Subcutaneous adipose tissue (tissue), 4 donors: ENCODE data around the gene CNST. TPM values are rescaled to one million over a fixed set of nuclear protein-coding genes. Genes with fewer than 3 reads are reported as not detected.

Experiments used
- CTCF ChIP-seq: fragments of 450-650 bp; IDR thresholded peaks from one replicate; pipeline ENCODE4 v1.5.1; 2016; ENCODE audit warnings: low read depth, mild to moderate bottlenecking, control low read depth, antibody characterized with exemption, moderate library complexity
- total RNA-seq, 4 donors: library from RNA; depleted of rRNA; stranded (reverse); fragments of >200 nt; gene quantifications; one replicate each; pipeline ENCODE4 v1.1.0, GENCODE V29; 2016

The CNST gene
- total RNA-seq, 4 donors from 2014 or later = 26.9 to 45.7 (median 30.9) TPM

GRCh38 chr1:246680696-246681130, 114.5 kb downstream of the CNST start:
- no peak for TF ChIP-seq CTCF

GRCh38 chr1:246681900-246682895, 115.9 kb downstream of the CNST start:
- no peak for TF ChIP-seq CTCF

- no peak for TF ChIP-seq CTCF
Observed at GRCh38 chr1:246683521-246683920, 117.3 kb downstream of the CNST start.

- no peak for TF ChIP-seq CTCF
Observed at GRCh38 chr1:246687002-246687401, 120.7 kb downstream of the CNST start.

GRCh38 chr1:246689409-246690008, 123.3 kb downstream of the CNST start:
- no peak for TF ChIP-seq CTCF

GRCh38 chr1:246690100-246690499, 123.8 kb downstream of the CNST start:
- TF ChIP-seq CTCF = no peak
